C4-2B (cell line): ENCODE data around the gene DTX2.

Experiments used
- ZFX ChIP-seq: fragments of 450-650 bp; IDR thresholded peaks from 2 replicates; pipeline ENCODE4 v1.6.1; 2017
- TF ChIP-seq, protein P1 (sequence below): fragments of 450-650 bp; conservative IDR thresholded peaks from 2 replicates; pipeline ENCODE4 v1.5.1; 2017; ENCODE audit warnings: mild to moderate bottlenecking

DNA sequence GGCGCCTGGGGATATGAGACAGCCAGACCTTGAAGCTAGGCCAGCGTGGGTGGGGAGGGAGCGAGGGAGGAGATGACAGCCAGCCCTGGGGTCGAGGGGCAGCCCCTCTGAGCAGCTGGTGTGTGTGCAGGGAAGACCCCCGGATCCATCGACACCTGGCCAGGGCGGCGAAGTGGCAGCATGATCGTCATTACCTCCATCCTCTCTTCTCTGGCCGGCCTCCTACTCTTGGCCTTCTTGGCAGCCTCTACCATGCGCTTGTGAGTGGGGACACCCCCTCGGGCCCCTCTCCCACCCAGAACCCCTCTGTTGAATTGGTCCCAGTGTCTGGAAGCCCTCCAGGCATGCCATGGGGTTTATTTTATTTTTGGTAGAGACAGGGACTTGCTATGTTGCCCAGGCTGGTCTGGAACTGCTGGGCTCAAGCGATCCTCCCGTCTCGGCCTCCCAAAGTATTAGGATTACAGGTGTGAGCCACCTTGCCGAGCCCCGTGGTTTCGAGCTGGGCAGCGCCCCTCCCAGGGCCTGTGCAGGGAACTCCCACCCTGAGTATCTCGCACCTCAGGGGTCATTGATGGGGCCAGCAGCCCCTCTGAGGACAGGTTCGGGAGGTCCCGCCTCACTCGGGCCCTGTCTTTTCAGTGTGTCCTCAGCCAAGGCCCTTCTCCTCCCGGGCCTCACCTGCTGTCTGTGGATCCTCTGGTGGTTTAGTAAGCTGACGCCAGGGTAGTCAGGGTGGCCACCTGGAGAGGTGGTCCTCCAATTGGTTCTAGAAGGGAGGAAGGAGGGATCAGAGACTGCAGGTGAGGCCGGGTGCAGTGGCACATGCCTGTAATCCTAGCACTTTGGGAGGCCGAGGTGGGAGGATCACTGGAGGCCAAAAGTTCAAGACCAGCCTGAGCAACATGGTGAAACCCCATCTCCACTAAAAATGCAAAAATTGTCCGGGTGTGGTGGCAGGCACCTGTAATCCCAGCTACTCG, 52.6 kb downstream of the DTX2 start:
- TF ChIP-seq, protein P1, sequence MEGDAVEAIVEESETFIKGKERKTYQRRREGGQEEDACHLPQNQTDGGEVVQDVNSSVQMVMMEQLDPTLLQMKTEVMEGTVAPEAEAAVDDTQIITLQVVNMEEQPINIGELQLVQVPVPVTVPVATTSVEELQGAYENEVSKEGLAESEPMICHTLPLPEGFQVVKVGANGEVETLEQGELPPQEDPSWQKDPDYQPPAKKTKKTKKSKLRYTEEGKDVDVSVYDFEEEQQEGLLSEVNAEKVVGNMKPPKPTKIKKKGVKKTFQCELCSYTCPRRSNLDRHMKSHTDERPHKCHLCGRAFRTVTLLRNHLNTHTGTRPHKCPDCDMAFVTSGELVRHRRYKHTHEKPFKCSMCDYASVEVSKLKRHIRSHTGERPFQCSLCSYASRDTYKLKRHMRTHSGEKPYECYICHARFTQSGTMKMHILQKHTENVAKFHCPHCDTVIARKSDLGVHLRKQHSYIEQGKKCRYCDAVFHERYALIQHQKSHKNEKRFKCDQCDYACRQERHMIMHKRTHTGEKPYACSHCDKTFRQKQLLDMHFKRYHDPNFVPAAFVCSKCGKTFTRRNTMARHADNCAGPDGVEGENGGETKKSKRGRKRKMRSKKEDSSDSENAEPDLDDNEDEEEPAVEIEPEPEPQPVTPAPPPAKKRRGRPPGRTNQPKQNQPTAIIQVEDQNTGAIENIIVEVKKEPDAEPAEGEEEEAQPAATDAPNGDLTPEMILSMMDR, result no peak
- TF ChIP-seq ZFX, result no peak
